ENCODE measurements around the gene SULT1A2. TPM values are rescaled to one million over a fixed set of nuclear protein-coding genes. Genes with fewer than 3 reads are reported as not detected.
A peak's percentile ranks its signal among the peaks of the same experiment; 100 is the strongest.

Gene SULT1A2
- total and polyA plus RNA-seq, 2 of the 8 experiments (the other 6 are each of a cell fraction or from before 2014, with no cell fraction given) = 0.29 to 0.35 TPM

- Histone ChIP-seq H2AFZ (ENCODE audit: low read length) (peak within 1 kb of the TSS; percentile 98), H4K5ac (ENCODE audit: insufficient read length, low read depth, low read length) (peak within 1 kb of the TSS; percentile 96), H3K4me3 (ENCODE audit: extremely low read depth in 1 of 4, insufficient read depth in 2 of 4, low read depth in 3 of 4, low read length in 4 of 4) (peak within 1 kb of the TSS; percentile 61 to 86 (median 72)), H3K36me3 (ENCODE audit: control insufficient read depth in 2 of 4, insufficient read depth in 4 of 4, low read length in 3 of 4) (no peaks in the 10 kb centered on the region; a peak in 1 of 8 replicates), H3K79me1 (ENCODE audit: low read depth, low read length) (no peaks in the 10 kb centered on the region; the same call in 1 of the 2 replicates), H3K4me1 (replicated peaks in 1 of 4; ENCODE audit: control insufficient read depth in 3 of 4, insufficient read depth in 4 of 4, low read length in 3 of 4) (no peaks in the 10 kb centered on the region), H4K20me1 (replicated peaks in 1 of 2; ENCODE audit: control insufficient read depth in 1 of 2, insufficient read depth in 2 of 2, low read length in 2 of 2) (peaks cover 0 to 2% of the 10 kb centered on the region in 2 experiments), H3K27me3 (replicated peaks in 1 of 4; ENCODE audit: control insufficient read depth in 3 of 4, extremely low read depth in 1 of 4, insufficient read depth in 3 of 4, low read length in 3 of 4) (no peaks in the 10 kb centered on the region), H3K9ac (replicated peaks in 1 of 4; ENCODE audit: extremely low read depth in 1 of 4, low read depth in 3 of 4, low read length in 3 of 4) (peak within 1 kb of the TSS; percentile 61 to 96 (median 90)), H2BK120ac (replicated peaks; ENCODE audit: low read depth, low read length) (no peak within 1 kb of the TSS), H2BK5ac (ENCODE audit: low read depth, low read length) (peak within 1 kb of the TSS; percentile 97), H2BK12ac (ENCODE audit: low read depth, low read length) (peak within 1 kb of the TSS; percentile 97), H2AK5ac (ENCODE audit: low read depth, low read length) (no peak within 1 kb of the TSS), H3K14ac (ENCODE audit: insufficient read length) (no peak within 1 kb of the TSS), H4K91ac (replicated peaks; ENCODE audit: insufficient read length, low read length) (peak within 1 kb of the TSS; percentile 91), H3K4me2 (ENCODE audit: insufficient read depth in 1 of 2, low read depth in 2 of 2, low read length in 2 of 2) (peak within 1 kb of the TSS; percentile 56 to 70), H3K4ac (replicated peaks; ENCODE audit: insufficient read length, low read depth, low read length) (peak within 1 kb of the TSS; percentile 40), H3K23ac (ENCODE audit: insufficient read length) (no peak within 1 kb of the TSS), H3K79me2 (ENCODE audit: control insufficient read depth in 1 of 2, insufficient read depth in 2 of 2, low read length in 2 of 2) (peaks cover 0 to 3% of the 10 kb centered on the region in 2 experiments; a peak in 2 of 4 replicates), H3K27ac (ENCODE audit: low read depth, low read length) (peak within 1 kb of the TSS; percentile 96), H3K9me3 (ENCODE audit: insufficient read depth in 2 of 2, low read depth in 1 of 2, low read length in 1 of 2) (no peaks in the 10 kb centered on the region), H2BK15ac (ENCODE audit: low read length) (peak within 1 kb of the TSS; percentile 95), H3K56ac (replicated peaks; ENCODE audit: insufficient read length, low read depth, low read length) (peak within 1 kb of the TSS; percentile 90), H4K8ac (ENCODE audit: extremely low read depth, insufficient read depth, low read length) (peak within 1 kb of the TSS; percentile 93; the same call in 1 of the 2 replicates), H3K18ac (ENCODE audit: extremely low read depth, low read length) (peak within 1 kb of the TSS; percentile 100), H2BK20ac (ENCODE audit: low read length) (no peak within 1 kb of the TSS), H3K23me2 (ENCODE audit: low read depth, low read length) (no peaks in the 10 kb centered on the region; the same call in 1 of the 2 replicates)
- ChIA-PET CTCF (ENCODE audit: partially characterized antibody) (interaction anchor here (0.6 to 1.5 kb wide), 4 partner anchors 10 to 38 kb away, joined by 3 to 5 read pairs (median 4); no protein-coding TSS in a partner anchor), POLR2A (ENCODE audit: partially characterized antibody) (interaction anchor here (0.6 to 2.2 kb wide), 8 partner anchors 10 to 63 kb away, joined by 3 to 9 read pairs (median 5); partner anchors contain the start of genes CLN3 and NUPR1)
- DNase-seq (ENCODE audit: low read depth in 1 of 2, low spot score in 2 of 2) (peak; percentile 56 to 89), FAIRE-seq (no peak)
- WGBS, 2 experiments (ENCODE audit: extremely low coverage in 1 of 2, insufficient coverage in 1 of 2, insufficient read length in 1 of 2, insufficient replicate concordance in 2 of 2, low coverage in 1 of 2, low lambda C conversion rate in 2 of 2, missing lambda C conversion rate in 1 of 2) = 10% methylated on average over 49 of the region's 88 CpGs; no CpG with 5 or more reads in 1 of the 2 experiments
- TF ChIP-seq, protein P1, sequence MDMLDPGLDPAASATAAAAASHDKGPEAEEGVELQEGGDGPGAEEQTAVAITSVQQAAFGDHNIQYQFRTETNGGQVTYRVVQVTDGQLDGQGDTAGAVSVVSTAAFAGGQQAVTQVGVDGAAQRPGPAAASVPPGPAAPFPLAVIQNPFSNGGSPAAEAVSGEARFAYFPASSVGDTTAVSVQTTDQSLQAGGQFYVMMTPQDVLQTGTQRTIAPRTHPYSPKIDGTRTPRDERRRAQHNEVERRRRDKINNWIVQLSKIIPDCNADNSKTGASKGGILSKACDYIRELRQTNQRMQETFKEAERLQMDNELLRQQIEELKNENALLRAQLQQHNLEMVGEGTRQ (IDR thresholded peaks at IDR 0.05; ENCODE audit: low read length) = no peak
- TF ChIP-seq EGR1 (IDR thresholded peaks at IDR 0.05; ENCODE audit: borderline replicate concordance, low read depth, low read length) = no peak
- peak; percentile 61 for TF ChIP-seq SIX5 (IDR thresholded peaks at IDR 0.05; ENCODE audit: low read depth, low read length)
- no peak; a peak in 1 of 4 replicates for TF ChIP-seq RAD21 (IDR thresholded peaks at IDR 0.05 in 1 of 2, conservative IDR thresholded peaks at IDR 0.05 in 1 of 2; ENCODE audit: low read depth in 2 of 2, low read length in 2 of 2)
- TF ChIP-seq KDM1A (IDR thresholded peaks at IDR 0.05; ENCODE audit: borderline replicate concordance, low read length) = no peak
- TF ChIP-seq, protein P2, sequence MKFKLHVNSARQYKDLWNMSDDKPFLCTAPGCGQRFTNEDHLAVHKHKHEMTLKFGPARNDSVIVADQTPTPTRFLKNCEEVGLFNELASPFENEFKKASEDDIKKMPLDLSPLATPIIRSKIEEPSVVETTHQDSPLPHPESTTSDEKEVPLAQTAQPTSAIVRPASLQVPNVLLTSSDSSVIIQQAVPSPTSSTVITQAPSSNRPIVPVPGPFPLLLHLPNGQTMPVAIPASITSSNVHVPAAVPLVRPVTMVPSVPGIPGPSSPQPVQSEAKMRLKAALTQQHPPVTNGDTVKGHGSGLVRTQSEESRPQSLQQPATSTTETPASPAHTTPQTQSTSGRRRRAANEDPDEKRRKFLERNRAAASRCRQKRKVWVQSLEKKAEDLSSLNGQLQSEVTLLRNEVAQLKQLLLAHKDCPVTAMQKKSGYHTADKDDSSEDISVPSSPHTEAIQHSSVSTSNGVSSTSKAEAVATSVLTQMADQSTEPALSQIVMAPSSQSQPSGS (IDR thresholded peaks at IDR 0.05; ENCODE audit: low read length) = peak; percentile 26; the same call in 1 of the 2 replicates
- peak; percentile 98 for TF ChIP-seq POLR2AphosphoS5 (IDR thresholded peaks at IDR 0.05; ENCODE audit: low read depth, low read length)
- peak; percentile 86 for TF ChIP-seq BACH1 (IDR thresholded peaks at IDR 0.05; ENCODE audit: low read length)
Measured at GRCh38 chr16:28553776-28554633, 42.8 kb downstream of the SULT1A2 start, which contains the start of gene SGF29. SGF29 (plus strand) TSS chr16:28553920; CDS start chr16:28581070, 27,150 bp downstream.

Data from H1 (cell line).